ENCODE data around the gene DNAI1.

DNAI1 gene

GRCh38 chr9:34498553-34498952 lies 39.9 kb downstream of the DNAI1 start:
- in situ Hi-C loops (cut with HindIII; ENCODE audit: low pct_ligation_motif_present, low sequenced_read_pairs): no loop called here
- no peak overlapping the region for H3K4me3 ChIP-seq (ENCODE audit: low read depth, low read length)
- H3K36me3 ChIP-seq (replicated peaks): no peaks in the 10 kb centered on the region
- TF ChIP-seq, protein P1, sequence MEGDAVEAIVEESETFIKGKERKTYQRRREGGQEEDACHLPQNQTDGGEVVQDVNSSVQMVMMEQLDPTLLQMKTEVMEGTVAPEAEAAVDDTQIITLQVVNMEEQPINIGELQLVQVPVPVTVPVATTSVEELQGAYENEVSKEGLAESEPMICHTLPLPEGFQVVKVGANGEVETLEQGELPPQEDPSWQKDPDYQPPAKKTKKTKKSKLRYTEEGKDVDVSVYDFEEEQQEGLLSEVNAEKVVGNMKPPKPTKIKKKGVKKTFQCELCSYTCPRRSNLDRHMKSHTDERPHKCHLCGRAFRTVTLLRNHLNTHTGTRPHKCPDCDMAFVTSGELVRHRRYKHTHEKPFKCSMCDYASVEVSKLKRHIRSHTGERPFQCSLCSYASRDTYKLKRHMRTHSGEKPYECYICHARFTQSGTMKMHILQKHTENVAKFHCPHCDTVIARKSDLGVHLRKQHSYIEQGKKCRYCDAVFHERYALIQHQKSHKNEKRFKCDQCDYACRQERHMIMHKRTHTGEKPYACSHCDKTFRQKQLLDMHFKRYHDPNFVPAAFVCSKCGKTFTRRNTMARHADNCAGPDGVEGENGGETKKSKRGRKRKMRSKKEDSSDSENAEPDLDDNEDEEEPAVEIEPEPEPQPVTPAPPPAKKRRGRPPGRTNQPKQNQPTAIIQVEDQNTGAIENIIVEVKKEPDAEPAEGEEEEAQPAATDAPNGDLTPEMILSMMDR (IDR thresholded peaks at IDR 0.05; ENCODE audit: low read depth, low read length, missing control alignments): no peak
- no peak for DNase-seq
- H3K27ac ChIP-seq: no peak overlapping the region
- peaks cover 3% of the 10 kb centered on the region for H3K27me3 ChIP-seq (replicated peaks)

- no peak for DNase-seq
- Histone ChIP-seq H3K27ac (no peak overlapping the region), H3K4me3 (ENCODE audit: low read depth, low read length) (no peak overlapping the region), H3K27me3 (replicated peaks) (peaks cover 5% of the 10 kb centered on the region), H3K36me3 (replicated peaks) (no peaks in the 10 kb centered on the region)
- in situ Hi-C loops (cut with HindIII; ENCODE audit: low pct_ligation_motif_present, low sequenced_read_pairs): no loop called here
- TF ChIP-seq, protein P1 (IDR thresholded peaks at IDR 0.05; ENCODE audit: low read depth, low read length, missing control alignments): no peak
These were observed 40.5 kb downstream of the DNAI1 start for GRCh38 chr9:34499076-34499475.

DNA sequence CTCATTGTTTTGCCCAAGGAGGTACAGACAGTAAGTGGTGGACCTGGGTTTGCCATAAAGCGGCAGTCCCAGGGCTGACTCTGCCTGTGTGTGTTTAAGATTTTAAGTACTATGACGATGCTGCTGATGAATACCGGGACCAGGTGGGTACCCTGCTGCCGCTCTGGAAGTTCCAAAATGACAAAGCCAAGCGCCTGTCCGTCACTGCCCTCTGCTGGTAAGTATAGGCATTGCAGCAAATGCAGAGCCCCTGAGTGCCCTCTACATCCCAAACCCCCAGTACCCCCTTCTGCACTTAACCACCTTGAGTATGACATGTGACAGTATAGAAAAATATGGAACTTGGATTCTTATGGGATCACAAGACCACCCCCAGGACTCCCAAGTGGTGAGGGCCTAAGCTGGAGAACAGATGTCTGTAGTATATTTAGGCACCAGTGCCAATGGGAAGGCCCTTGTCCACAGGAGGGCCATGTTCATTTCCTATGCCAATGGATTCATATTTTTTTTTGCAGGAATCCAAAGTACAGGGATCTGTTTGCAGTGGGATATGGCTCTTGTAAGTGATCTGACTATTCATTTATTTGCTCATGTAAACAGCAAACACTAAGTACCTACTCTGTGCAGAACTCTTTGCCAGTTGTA lies 42.1 kb downstream of the DNAI1 start:
- no peaks in the 10 kb centered on the region for H3K36me3 ChIP-seq (replicated peaks)
- H3K27ac ChIP-seq: no peak overlapping the region
- H3K27me3 ChIP-seq (replicated peaks): peaks cover 7% of the 10 kb centered on the region
- DNase-seq: peak; percentile 28
- H3K4me3 ChIP-seq (ENCODE audit: low read depth, low read length): no peak overlapping the region
- TF ChIP-seq, protein P1 (IDR thresholded peaks at IDR 0.05; ENCODE audit: low read depth, low read length, missing control alignments): peak; percentile 99
- in situ Hi-C loops (cut with HindIII; ENCODE audit: low pct_ligation_motif_present, low sequenced_read_pairs): no loop called here

GRCh38 chr9:34501372-34501771 lies 42.8 kb downstream of the DNAI1 start:
- Histone ChIP-seq H3K27me3 (replicated peaks) (peaks cover 7% of the 10 kb centered on the region), H3K27ac (no peak overlapping the region), H3K36me3 (replicated peaks) (no peaks in the 10 kb centered on the region), H3K4me3 (ENCODE audit: low read depth, low read length) (no peak overlapping the region)
- TF ChIP-seq, protein P1 (IDR thresholded peaks at IDR 0.05; ENCODE audit: low read depth, low read length, missing control alignments): no peak
- in situ Hi-C loops (cut with HindIII; ENCODE audit: low pct_ligation_motif_present, low sequenced_read_pairs): no loop called here
- DNase-seq: no peak

DNA sequence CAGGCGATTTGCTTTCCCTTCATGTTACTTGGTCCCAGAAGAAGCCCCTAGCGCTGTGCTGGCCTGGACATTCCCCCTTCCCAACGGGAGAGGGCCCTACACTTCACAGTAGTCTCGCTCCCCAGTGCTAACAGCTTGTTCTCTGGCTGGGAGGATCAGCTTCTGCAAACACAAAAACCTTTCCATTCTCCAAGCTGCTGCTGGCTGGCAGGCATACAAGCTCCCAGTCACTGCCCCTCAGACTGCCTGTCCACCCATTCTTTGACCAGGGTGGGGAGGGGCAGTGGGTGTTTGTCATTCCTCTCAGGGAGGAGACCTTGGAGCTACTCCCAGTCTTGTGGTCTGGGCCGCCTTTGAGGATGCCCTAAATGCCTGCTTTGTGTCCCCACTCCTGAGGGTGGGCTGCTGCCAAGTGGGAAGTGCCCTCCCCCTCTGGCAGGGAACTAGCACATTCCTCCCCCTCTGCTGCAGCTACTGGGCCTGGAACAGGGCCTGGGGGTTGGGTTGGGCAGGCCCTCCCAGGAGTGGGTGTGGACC lies 43.4 kb downstream of the DNAI1 start:
- no peaks in the 10 kb centered on the region for H3K36me3 ChIP-seq (replicated peaks)
- no peak overlapping the region for H3K27ac ChIP-seq
- no peak for DNase-seq
- H3K4me3 ChIP-seq (ENCODE audit: low read depth, low read length): no peak overlapping the region
- in situ Hi-C loops (cut with HindIII; ENCODE audit: low pct_ligation_motif_present, low sequenced_read_pairs): no loop called here
- TF ChIP-seq, protein P1 (IDR thresholded peaks at IDR 0.05; ENCODE audit: low read depth, low read length, missing control alignments): peak; percentile 51
- H3K27me3 ChIP-seq (replicated peaks): peaks cover 7% of the 10 kb centered on the region

DNA sequence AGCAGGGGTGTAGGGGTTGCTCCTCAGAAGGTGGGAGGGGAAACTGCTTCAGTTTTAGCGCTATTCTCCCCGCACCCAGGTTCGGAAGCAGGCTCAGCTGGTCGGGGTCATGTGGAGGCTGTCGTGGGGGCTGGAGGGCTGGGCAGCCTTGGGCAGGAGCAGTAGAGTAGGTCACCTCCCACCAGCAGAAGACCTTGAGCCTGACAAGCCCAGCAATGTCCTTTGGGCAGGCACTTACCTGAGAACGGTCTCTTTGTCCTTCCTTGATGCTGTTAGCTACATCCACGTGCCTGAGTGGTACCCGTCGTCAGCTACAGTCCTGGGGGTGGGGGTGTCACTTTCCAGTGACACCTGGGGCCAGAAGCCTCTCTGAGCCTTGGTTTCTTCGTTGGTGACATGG lies 43.9 kb downstream of the DNAI1 start:
- Histone ChIP-seq H3K27ac (no peak overlapping the region), H3K27me3 (replicated peaks) (peaks cover 7% of the 10 kb centered on the region), H3K36me3 (replicated peaks) (no peaks in the 10 kb centered on the region), H3K4me3 (ENCODE audit: low read depth, low read length) (no peak overlapping the region)
- DNase-seq: no peak
- in situ Hi-C loops (cut with HindIII; ENCODE audit: low pct_ligation_motif_present, low sequenced_read_pairs): no loop called here
- TF ChIP-seq, protein P1 (IDR thresholded peaks at IDR 0.05; ENCODE audit: low read depth, low read length, missing control alignments): no peak

All from brain microvascular endothelial cell (primary cell).